A673 (cell line): Measurements from ENCODE around the gene CGB3. TPM values are rescaled to one million over a fixed set of nuclear protein-coding genes. Genes with fewer than 3 reads are reported as not detected.

Experiments used
- BruUV-seq: library from RNA; stranded (reverse); fragments of 400-500 nt; replicated peaks from 2 replicates; lab custom pipeline; 2021; lab: Mats Ljungman, UMichigan
- CTCF ChIA-PET: fragments of 300-600 bp; sonication (Branson Sonifier 250); formaldehyde crosslinking; loops from one replicate; lab custom pipeline; 2022; ENCODE audit warnings: antibody characterized with exemption; lab: Charles Lee
- POLR2A ChIA-PET: fragments of 300-600 bp; sonication (Branson Sonifier 250); formaldehyde crosslinking; loops from one replicate; lab custom pipeline; 2022; ENCODE audit warnings: antibody characterized with exemption; ENCODE audit not compliant: low non-redundant PET; lab: Charles Lee
- DNase-seq: peaks from one replicate; pipeline ENCODE4 v3.0.0-alpha.2; 2015; ENCODE audit warnings: low spot score
- H3K27ac ChIP-seq: fragments of 200-600 bp; sonication (generic); 2 replicates; pipeline ENCODE4 v1.5.1; 2016; ENCODE audit warnings: mixed run types, low read depth, mild to moderate bottlenecking, mixed read lengths, antibody characterized with exemption, low read length; ENCODE audit not compliant: poor library complexity, severe bottlenecking
- H3K27me3 ChIP-seq: fragments of 200-600 bp; sonication (generic); replicated peaks from 2 replicates; pipeline ENCODE4 v1.6.1; 2017; ENCODE audit warnings: mixed run types, low read depth, mild to moderate bottlenecking, mixed read lengths, antibody characterized with exemption, low read length; ENCODE audit not compliant: insufficient read depth, poor library complexity
- H3K36me3 ChIP-seq: fragments of 200-600 bp; sonication (generic); 2 replicates; pipeline ENCODE4 v1.6.1; 2016; ENCODE audit warnings: mixed run types, mild to moderate bottlenecking, mixed read lengths, antibody characterized with exemption, low read length; ENCODE audit not compliant: insufficient read depth, poor library complexity, severe bottlenecking
- H3K4me1 ChIP-seq: fragments of 200-600 bp; sonication (generic); 2 replicates; pipeline ENCODE4 v1.6.1; 2017; ENCODE audit warnings: mixed run types, mild to moderate bottlenecking, mixed read lengths, antibody characterized with exemption, low read length; ENCODE audit not compliant: insufficient read depth, poor library complexity, severe bottlenecking
- H3K4me3 ChIP-seq: fragments of 200-600 bp; sonication (generic); 2 replicates; pipeline ENCODE4 v1.5.1; 2016; ENCODE audit warnings: low read depth, mixed run types, mild to moderate bottlenecking, mixed read lengths, low read length; ENCODE audit not compliant: poor library complexity, severe bottlenecking
- H3K9me3 ChIP-seq: fragments of 200-600 bp; sonication (generic); 2 replicates; pipeline ENCODE4 v1.6.1; 2016; ENCODE audit warnings: mixed run types, low read depth, mild to moderate bottlenecking, mixed read lengths, antibody characterized with exemption, low read length; ENCODE audit not compliant: poor library complexity, severe bottlenecking
- EZH2 ChIP-seq: fragments of 200-600 bp; sonication (generic); IDR thresholded peaks from 2 replicates; pipeline ENCODE4 v1.6.1; 2017; ENCODE audit warnings: borderline replicate concordance, low read depth, mild to moderate bottlenecking, mixed read lengths, antibody characterized with exemption, low read length; ENCODE audit not compliant: poor library complexity, severe bottlenecking
- intact Hi-C: fragments of 100-400 bp; cut with micrococcal nuclease; formaldehyde crosslinking; loops from one replicate; pipeline ENCODE4 v1.10.0; 2022; ENCODE audit not compliant: unreplicated experiment
- total RNA-seq: library from RNA; stranded (reverse); gene quantifications from 2 replicates; pipeline ENCODE4 v1.2.3, GENCODE V29; 2021
- TF ChIP-seq, protein P1 (sequence below): fragments of 300-800, 200-600 bp; sonication (generic); conservative IDR thresholded peaks from 2 replicates; pipeline ENCODE4 v1.5.1; 2017; ENCODE audit warnings: low read depth, mild to moderate bottlenecking, antibody characterized with exemption, low read length, moderate library complexity, mixed read lengths

CGB3 gene
- total RNA-seq, 1 experiment from 2014 or later, result not detected

GRCh38 chr19:49064768-49065611 is 40.9 kb upstream of the CGB3 start, which contains the start of gene NTF4:
Gene NTF4, minus strand, starts transcription at chr19:49064818. Its CDS starts 2,821 bp downstream, at chr19:49061997.
- Histone ChIP-seq H3K4me1 (peaks cover 9% of the 10 kb centered on the region), H3K36me3 (no peaks in the 10 kb centered on the region), H3K27me3 (no peaks in the 10 kb centered on the region), H3K27ac (no peak within 1 kb of the TSS), H3K4me3 (peak within 1 kb of the TSS; percentile 45), H3K9me3 (no peaks in the 10 kb centered on the region)
- intact Hi-C loops, result no loop called here
- DNase-seq, result peak; percentile 40
- ChIA-PET POLR2A (no interaction called here), CTCF (interaction anchor here (1.5 kb wide), 1 partner anchor 65 kb away, joined by 4 read pairs; no protein-coding TSS in a partner anchor)
- no peak for TF ChIP-seq EZH2
- TF ChIP-seq, protein P1, sequence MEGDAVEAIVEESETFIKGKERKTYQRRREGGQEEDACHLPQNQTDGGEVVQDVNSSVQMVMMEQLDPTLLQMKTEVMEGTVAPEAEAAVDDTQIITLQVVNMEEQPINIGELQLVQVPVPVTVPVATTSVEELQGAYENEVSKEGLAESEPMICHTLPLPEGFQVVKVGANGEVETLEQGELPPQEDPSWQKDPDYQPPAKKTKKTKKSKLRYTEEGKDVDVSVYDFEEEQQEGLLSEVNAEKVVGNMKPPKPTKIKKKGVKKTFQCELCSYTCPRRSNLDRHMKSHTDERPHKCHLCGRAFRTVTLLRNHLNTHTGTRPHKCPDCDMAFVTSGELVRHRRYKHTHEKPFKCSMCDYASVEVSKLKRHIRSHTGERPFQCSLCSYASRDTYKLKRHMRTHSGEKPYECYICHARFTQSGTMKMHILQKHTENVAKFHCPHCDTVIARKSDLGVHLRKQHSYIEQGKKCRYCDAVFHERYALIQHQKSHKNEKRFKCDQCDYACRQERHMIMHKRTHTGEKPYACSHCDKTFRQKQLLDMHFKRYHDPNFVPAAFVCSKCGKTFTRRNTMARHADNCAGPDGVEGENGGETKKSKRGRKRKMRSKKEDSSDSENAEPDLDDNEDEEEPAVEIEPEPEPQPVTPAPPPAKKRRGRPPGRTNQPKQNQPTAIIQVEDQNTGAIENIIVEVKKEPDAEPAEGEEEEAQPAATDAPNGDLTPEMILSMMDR, result no peak
- no TSS peak for BruUV-seq

DNA sequence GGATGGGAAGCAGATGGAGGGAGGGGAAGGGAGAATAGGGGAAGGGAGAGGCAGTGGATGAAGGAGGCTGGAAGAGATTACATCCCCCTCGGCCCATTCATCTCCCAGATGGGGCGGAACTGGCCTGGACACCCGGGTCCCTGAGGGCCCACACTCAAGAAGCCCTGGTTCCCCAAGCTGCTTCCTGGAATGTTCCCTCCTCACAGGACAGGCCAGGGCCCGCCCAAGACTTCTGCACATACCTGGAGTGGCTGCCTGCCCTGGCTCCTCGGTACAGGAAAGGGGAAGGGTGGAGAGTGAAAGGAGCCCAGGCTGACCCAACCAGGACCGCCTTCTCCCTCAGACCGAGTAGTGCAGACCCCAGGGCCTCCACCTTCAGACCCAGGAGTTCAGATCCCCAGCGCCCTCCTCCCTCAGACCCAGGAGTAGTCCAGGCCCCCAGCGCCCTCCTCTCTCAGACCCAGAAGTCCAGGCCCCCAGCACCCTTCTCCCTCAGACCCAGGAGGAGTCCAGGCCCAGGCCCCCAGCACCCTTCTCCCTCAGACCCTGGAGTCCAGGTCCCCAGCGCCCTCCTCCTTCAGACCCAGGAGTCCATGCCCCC is 40.0 kb upstream of the CGB3 start:
- Histone ChIP-seq H3K4me1 (peaks cover 9% of the 10 kb centered on the region), H3K36me3 (no peaks in the 10 kb centered on the region), H3K4me3 (peak overlapping the region; percentile 45), H3K27ac (no peak overlapping the region), H3K27me3 (no peaks in the 10 kb centered on the region), H3K9me3 (no peaks in the 10 kb centered on the region)
- CTCF ChIA-PET, result no interaction called here
- POLR2A ChIA-PET, result no interaction called here
- no peak for DNase-seq
- TF ChIP-seq EZH2, result no peak
- TF ChIP-seq, protein P1, result no peak
- no TSS peak for BruUV-seq
- intact Hi-C loops, result no loop called here

DNA sequence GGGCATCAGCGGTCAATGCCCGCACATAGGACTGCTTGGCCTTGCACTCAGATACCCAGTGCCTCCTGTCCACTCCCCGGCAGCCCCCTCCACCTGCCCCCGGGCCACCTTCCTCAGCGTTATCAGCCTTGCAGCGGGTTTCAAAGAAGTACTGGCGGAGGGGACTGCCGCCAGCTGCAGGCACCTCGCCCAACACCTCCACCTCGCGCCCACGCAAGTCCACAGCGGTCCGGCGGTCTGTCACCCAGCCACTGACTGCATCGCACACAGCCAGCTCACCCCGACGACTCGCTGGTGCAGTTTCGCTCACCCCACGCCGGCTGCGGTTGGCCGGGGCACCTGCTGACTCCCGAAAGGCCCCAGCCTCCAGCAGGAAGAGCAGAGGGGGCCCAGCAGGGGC is 37.3 kb upstream of the CGB3 start:
- Histone ChIP-seq H3K27me3 (no peaks in the 10 kb centered on the region), H3K4me1 (peaks cover 13% of the 10 kb centered on the region), H3K27ac (no peak overlapping the region), H3K36me3 (no peaks in the 10 kb centered on the region), H3K4me3 (no peak overlapping the region), H3K9me3 (no peaks in the 10 kb centered on the region)
- no peak for TF ChIP-seq EZH2
- TF ChIP-seq, protein P1, result no peak
- intact Hi-C loops, result no loop called here
- DNase-seq, result no peak
- BruUV-seq, result no TSS peak
- ChIA-PET CTCF (no interaction called here), POLR2A (no interaction called here)
